Measurements from ENCODE around the gene COL13A1. TPM values are rescaled to one million over a fixed set of nuclear protein-coding genes. Genes with fewer than 3 reads are reported as not detected.

COL13A1 gene
- total RNA-seq, 1 experiment from 2014 or later: 3.6 TPM

- no CpG with 5 or more reads among the region's 8 CpGs for WGBS (ENCODE audit: extremely low coverage, insufficient read length, low lambda C conversion rate)
- no peaks in the 10 kb centered on the region for H3K79me1 ChIP-seq (ENCODE audit: insufficient read depth, low read depth, low read length, poor library complexity, severe bottlenecking)
Observed at GRCh38 chr10:69772933-69773704, 28.6 kb upstream of the COL13A1 start.

More at GRCh38 chr10:69772933-69773704, 28.6 kb upstream of the COL13A1 start:
- Histone ChIP-seq H2BK20ac (ENCODE audit: low read depth, low read length, poor library complexity, severe bottlenecking) (no peak overlapping the region), H3K14ac (ENCODE audit: insufficient read depth, low read length) (no peak overlapping the region), H4K8ac (replicated peaks; ENCODE audit: insufficient read length, low read depth, low read length) (no peak overlapping the region), H3K56ac (ENCODE audit: insufficient read length, low read depth, low read length) (no peak overlapping the region), H3K23me2 (ENCODE audit: insufficient read length, low read depth, low read length, poor library complexity, severe bottlenecking) (no peaks in the 10 kb centered on the region), H4K5ac (ENCODE audit: insufficient read length, low read depth, low read length) (no peak overlapping the region), H2AK5ac (ENCODE audit: insufficient read length, low read length) (no peak overlapping the region), H3K27me3 (ENCODE audit: insufficient read depth, low read length) (no peaks in the 10 kb centered on the region), H3K23ac (ENCODE audit: insufficient read length, low read depth, low read length) (no peak overlapping the region), H3K18ac (ENCODE audit: insufficient read length, low read depth, low read length) (no peak overlapping the region), H3K4me2 (ENCODE audit: insufficient read depth, insufficient read length, low read length) (no peak overlapping the region), H2BK5ac (ENCODE audit: insufficient read length, low read length) (no peak overlapping the region), H3K4ac (ENCODE audit: low read depth, low read length) (no peak overlapping the region), H3K9ac (ENCODE audit: extremely low read depth, insufficient read length, low read length) (no peak overlapping the region), H3K27ac (ENCODE audit: insufficient read length, low read depth, low read length) (no peak overlapping the region), H3K79me2 (ENCODE audit: insufficient read depth, low read length) (no peaks in the 10 kb centered on the region), H2BK12ac (ENCODE audit: insufficient read length, low read depth, low read length) (no peak overlapping the region), H2BK15ac (ENCODE audit: low read depth, low read length) (no peak overlapping the region), H3K9me3 (ENCODE audit: control insufficient read depth, low read depth, low read length) (no peaks in the 10 kb centered on the region), H3T11ph (ENCODE audit: low read length) (no peak overlapping the region), H3K4me1 (ENCODE audit: insufficient read depth, low read length) (peaks cover 6% of the 10 kb centered on the region; the same call in 1 of the 2 replicates), H2AFZ (ENCODE audit: low read length) (no peak overlapping the region), H4K20me1 (ENCODE audit: control insufficient read depth, insufficient read depth, insufficient read length) (peaks cover 2% of the 10 kb centered on the region), H2BK120ac (ENCODE audit: low read depth, low read length, poor library complexity, severe bottlenecking) (no peak overlapping the region), H4K91ac (ENCODE audit: insufficient read length, low read depth, low read length) (no peak overlapping the region)
- DNase-seq: no peak
- Mint-ChIP-seq H3K9me3 (peaks cover 0 to 4% of the 10 kb centered on the region in 2 experiments; a peak in 2 of 5 replicates), H3K27ac (no peak overlapping the region), H3K4me3 (no peak overlapping the region), H3K36me3 (ENCODE audit: insufficient read depth in 1 of 3, low read depth in 3 of 3) (no peaks in the 10 kb centered on the region), H3K4me1 (peaks cover 18 to 19% of the 10 kb centered on the region in 2 experiments), H3K27me3 (ENCODE audit: low read depth) (peaks cover 20% of the 10 kb centered on the region)
- TF ChIP-seq, protein P1, sequence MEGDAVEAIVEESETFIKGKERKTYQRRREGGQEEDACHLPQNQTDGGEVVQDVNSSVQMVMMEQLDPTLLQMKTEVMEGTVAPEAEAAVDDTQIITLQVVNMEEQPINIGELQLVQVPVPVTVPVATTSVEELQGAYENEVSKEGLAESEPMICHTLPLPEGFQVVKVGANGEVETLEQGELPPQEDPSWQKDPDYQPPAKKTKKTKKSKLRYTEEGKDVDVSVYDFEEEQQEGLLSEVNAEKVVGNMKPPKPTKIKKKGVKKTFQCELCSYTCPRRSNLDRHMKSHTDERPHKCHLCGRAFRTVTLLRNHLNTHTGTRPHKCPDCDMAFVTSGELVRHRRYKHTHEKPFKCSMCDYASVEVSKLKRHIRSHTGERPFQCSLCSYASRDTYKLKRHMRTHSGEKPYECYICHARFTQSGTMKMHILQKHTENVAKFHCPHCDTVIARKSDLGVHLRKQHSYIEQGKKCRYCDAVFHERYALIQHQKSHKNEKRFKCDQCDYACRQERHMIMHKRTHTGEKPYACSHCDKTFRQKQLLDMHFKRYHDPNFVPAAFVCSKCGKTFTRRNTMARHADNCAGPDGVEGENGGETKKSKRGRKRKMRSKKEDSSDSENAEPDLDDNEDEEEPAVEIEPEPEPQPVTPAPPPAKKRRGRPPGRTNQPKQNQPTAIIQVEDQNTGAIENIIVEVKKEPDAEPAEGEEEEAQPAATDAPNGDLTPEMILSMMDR (conservative IDR thresholded peaks at IDR 0.05): no peak

Measured in H9 (cell line).